Thyroid gland (tissue), 4 donors: ENCODE measurements around the gene AFAP1L1.

Source experiments
- POLR2A ChIP-seq, 2 donors: fragments of 450-650 bp; IDR thresholded peaks; one replicate each; pipeline ENCODE4 v1.6.1; 2017; ENCODE audit warnings: antibody characterized with exemption in 2 of 2, mild to moderate bottlenecking in 2 of 2, moderate library complexity in 1 of 2
- TF ChIP-seq, protein P1 (sequence below), 6 experiments: fragments of 200-600 bp in 3 of 6; fragments of 450-650 bp in 3 of 6; sonication (generic) in 3 of 6; IDR thresholded peaks; one replicate each; pipeline ENCODE4 v1.5.1; 2016 to 2019; ENCODE audit warnings: antibody characterized with exemption in 6 of 6, mild to moderate bottlenecking in 2 of 6, inconsistent platforms in 1 of 6, moderate library complexity in 1 of 6

DNA sequence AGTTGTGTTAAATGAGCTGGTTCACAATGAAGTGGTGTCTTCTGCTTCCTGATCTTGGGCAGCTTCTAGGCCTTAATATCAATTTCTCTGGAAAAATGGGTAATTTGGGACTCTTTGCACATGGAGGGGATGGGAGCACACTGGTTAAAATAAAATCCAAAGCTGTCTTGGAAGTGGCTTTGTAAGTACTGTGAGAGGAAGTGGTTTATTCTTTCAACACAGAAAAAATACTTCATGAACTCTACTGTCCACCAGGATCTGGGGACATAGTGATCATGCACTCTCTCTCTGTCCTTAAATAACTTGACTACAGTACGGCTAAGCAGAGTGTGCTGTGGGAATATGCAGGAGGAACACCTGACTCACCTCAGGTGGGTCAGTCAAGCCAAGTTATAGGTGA, 88.6 kb downstream of the AFAP1L1 start:
- TF ChIP-seq, protein P1, sequence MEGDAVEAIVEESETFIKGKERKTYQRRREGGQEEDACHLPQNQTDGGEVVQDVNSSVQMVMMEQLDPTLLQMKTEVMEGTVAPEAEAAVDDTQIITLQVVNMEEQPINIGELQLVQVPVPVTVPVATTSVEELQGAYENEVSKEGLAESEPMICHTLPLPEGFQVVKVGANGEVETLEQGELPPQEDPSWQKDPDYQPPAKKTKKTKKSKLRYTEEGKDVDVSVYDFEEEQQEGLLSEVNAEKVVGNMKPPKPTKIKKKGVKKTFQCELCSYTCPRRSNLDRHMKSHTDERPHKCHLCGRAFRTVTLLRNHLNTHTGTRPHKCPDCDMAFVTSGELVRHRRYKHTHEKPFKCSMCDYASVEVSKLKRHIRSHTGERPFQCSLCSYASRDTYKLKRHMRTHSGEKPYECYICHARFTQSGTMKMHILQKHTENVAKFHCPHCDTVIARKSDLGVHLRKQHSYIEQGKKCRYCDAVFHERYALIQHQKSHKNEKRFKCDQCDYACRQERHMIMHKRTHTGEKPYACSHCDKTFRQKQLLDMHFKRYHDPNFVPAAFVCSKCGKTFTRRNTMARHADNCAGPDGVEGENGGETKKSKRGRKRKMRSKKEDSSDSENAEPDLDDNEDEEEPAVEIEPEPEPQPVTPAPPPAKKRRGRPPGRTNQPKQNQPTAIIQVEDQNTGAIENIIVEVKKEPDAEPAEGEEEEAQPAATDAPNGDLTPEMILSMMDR (IDR thresholded peaks at IDR 0.05): no peak
- no peak for TF ChIP-seq POLR2A (IDR thresholded peaks at IDR 0.05)
